Tibial nerve (tissue), 3 donors: ENCODE results near the gene EFNB2.

ENCODE experiments used
- POLR2A ChIP-seq, 2 donors: fragments of 450-650 bp; IDR thresholded peaks; one replicate each; pipeline ENCODE4 v1.6.1; 2017; ENCODE audit warnings: antibody characterized with exemption in 2 of 2, mild to moderate bottlenecking in 2 of 2, moderate library complexity in 2 of 2
- TF ChIP-seq, protein P1 (sequence below), 5 experiments: fragments of 200-600 bp in 3 of 5; fragments of 450-650 bp in 2 of 5; sonication (generic) in 3 of 5; IDR thresholded peaks; one replicate each; pipeline ENCODE4 v1.5.1; 2016 to 2019; ENCODE audit warnings: antibody characterized with exemption in 5 of 5, mild to moderate bottlenecking in 3 of 5, moderate library complexity in 2 of 5

DNA sequence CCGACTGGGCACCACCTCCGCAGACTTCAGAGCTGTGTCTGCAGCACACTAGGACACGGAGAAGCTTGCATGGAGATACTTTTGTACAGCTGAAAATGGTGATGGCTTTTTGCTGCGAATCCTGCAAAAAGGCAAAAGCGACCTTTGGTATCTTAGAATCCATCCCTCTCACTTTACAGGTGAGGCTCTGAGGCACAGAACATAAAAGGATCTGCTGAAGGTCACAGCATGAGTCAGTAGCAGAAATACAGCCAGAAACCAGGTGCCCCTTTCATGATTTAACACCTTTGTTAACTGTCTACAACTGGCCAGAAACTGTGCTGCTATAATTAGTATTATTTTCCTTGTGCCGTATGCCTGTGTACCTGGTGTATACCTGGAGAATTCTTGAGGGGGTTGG, 48.3 kb downstream of the EFNB2 start:
- TF ChIP-seq, protein P1, sequence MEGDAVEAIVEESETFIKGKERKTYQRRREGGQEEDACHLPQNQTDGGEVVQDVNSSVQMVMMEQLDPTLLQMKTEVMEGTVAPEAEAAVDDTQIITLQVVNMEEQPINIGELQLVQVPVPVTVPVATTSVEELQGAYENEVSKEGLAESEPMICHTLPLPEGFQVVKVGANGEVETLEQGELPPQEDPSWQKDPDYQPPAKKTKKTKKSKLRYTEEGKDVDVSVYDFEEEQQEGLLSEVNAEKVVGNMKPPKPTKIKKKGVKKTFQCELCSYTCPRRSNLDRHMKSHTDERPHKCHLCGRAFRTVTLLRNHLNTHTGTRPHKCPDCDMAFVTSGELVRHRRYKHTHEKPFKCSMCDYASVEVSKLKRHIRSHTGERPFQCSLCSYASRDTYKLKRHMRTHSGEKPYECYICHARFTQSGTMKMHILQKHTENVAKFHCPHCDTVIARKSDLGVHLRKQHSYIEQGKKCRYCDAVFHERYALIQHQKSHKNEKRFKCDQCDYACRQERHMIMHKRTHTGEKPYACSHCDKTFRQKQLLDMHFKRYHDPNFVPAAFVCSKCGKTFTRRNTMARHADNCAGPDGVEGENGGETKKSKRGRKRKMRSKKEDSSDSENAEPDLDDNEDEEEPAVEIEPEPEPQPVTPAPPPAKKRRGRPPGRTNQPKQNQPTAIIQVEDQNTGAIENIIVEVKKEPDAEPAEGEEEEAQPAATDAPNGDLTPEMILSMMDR (IDR thresholded peaks at IDR 0.05) = no peak
- no peak for TF ChIP-seq POLR2A (IDR thresholded peaks at IDR 0.05)
